Neuron (in vitro differentiated cells): ENCODE results near the gene MAD1L1.

Source experiments
- H2AFZ ChIP-seq: one replicate; pipeline ENCODE4 v1.6.1; 2013; ENCODE audit warnings: low read depth, mild to moderate bottlenecking, inconsistent platforms, low read length, moderate library complexity
- H3K27me3 ChIP-seq: one replicate; pipeline ENCODE4 v1.6.1; 2013; ENCODE audit warnings: low read length; ENCODE audit not compliant: insufficient read depth
- H3K36me3 ChIP-seq: one replicate; pipeline ENCODE4 v1.6.1; 2013; ENCODE audit warnings: low read length; ENCODE audit not compliant: insufficient read depth
- H3K4me1 ChIP-seq: one replicate; pipeline ENCODE4 v1.6.1; 2013; ENCODE audit warnings: low read length; ENCODE audit not compliant: insufficient read depth
- H3K4me3 ChIP-seq: 2 replicates; pipeline ENCODE4 v1.5.1; 2013; ENCODE audit warnings: mild to moderate bottlenecking, low read length, moderate library complexity
- H3K9me3 ChIP-seq: one replicate; pipeline ENCODE4 v1.6.1; 2013; ENCODE audit warnings: low read length

The MAD1L1 gene

GRCh38 chr7:2084781-2085505 is 147.8 kb downstream of the MAD1L1 start:
- H3K4me1 ChIP-seq, result peaks cover under 1% of the 10 kb centered on the region
- no peak overlapping the region for H2AFZ ChIP-seq
- H3K9me3 ChIP-seq, result peaks cover 5% of the 10 kb centered on the region
- no peaks in the 10 kb centered on the region for H3K27me3 ChIP-seq
- no peaks in the 10 kb centered on the region for H3K36me3 ChIP-seq
- no peak overlapping the region for H3K4me3 ChIP-seq

DNA sequence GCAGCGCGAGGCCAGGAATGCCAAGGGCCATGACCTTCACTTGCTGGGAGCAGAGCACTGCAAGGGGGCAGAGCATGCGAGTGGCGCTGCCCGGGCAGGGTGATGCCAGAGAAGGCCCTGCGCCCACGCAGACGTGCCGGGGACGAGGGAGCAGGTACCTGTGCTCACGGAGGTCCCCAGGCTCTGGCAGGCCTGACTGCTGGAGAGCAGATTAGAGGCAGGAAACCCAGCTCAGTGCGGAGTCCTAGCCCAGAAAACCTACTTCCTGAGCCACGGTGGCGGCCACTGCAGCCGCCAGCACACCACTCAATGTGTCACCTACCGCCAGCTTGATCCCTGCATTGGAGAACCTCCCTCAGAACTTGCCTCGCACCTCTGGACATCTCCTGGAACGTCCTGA is 148.4 kb downstream of the MAD1L1 start:
- Histone ChIP-seq H3K4me1 (peaks cover 6% of the 10 kb centered on the region), H3K4me3 (no peak overlapping the region), H3K9me3 (peaks cover 2% of the 10 kb centered on the region), H2AFZ (no peak overlapping the region), H3K36me3 (no peaks in the 10 kb centered on the region), H3K27me3 (no peaks in the 10 kb centered on the region)

DNA sequence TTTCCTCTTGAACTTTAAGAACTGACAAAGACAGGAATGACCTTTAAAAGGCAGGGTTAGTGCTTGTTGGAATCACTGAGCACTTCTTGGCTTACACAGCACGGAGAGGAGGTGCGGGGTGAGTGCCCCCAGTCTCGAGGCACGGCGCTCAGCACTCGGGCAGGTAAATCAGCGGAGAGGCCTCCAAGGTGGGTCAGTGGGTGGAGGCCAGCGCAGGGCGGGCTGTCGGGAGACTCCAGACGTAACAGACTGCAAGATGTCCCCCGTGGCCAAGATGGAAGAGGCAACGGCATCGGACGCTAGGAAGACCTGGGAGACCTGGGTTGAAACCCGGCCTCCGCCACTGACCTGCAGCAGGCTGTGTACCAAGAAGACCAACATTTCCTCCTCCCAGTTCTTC is 149.4 kb downstream of the MAD1L1 start:
- Histone ChIP-seq H3K4me1 (peaks cover 6% of the 10 kb centered on the region), H3K36me3 (no peaks in the 10 kb centered on the region), H3K9me3 (peaks cover 1% of the 10 kb centered on the region), H3K27me3 (no peaks in the 10 kb centered on the region), H2AFZ (no peak overlapping the region), H3K4me3 (no peak overlapping the region)

DNA sequence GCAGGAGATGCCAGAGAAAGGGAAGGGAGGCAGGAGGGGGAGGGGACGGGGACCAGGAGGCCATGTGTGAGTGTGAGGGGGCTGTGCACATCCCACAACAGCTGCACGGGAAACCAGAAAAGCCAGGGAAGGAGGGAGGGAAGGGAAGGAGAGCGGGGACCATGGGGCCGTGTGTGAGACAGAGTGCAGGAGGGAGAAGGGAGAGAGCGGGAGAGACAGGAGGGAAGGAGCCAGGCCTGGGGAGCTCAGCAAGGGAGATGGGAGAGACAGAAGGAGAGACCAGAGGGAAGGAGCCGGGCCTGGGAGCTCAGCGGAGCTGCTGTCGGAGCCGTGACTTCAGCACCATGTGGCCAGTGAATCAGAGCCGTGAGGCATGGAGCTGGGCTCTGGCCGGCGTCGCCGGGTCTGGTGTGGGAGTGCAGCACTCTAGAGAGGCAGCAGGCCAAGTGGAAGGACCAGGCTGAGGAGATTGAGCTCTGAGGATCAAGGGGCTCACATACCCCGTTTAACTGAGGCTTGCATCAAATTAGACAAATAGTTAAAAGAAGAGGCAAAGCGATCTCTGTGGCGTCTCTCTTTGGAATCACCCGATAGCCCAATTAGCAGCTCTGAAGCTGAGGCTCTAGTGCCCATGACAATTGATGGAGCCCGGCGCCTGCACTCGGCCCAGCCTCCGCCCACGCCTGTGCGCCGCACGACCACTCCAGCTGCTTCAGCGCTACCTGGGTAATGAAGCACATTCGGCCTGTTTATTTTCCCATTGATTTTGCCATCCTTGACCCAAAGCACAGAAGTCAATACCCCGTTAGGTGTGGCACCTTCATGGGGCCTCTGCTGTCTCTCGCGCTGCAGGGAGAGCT is 150.4 kb downstream of the MAD1L1 start:
- H3K4me3 ChIP-seq, result no peak overlapping the region
- H3K4me1 ChIP-seq, result peaks cover 6% of the 10 kb centered on the region
- H3K9me3 ChIP-seq, result no peaks in the 10 kb centered on the region
- no peaks in the 10 kb centered on the region for H3K27me3 ChIP-seq
- H3K36me3 ChIP-seq, result no peaks in the 10 kb centered on the region
- no peak overlapping the region for H2AFZ ChIP-seq

DNA sequence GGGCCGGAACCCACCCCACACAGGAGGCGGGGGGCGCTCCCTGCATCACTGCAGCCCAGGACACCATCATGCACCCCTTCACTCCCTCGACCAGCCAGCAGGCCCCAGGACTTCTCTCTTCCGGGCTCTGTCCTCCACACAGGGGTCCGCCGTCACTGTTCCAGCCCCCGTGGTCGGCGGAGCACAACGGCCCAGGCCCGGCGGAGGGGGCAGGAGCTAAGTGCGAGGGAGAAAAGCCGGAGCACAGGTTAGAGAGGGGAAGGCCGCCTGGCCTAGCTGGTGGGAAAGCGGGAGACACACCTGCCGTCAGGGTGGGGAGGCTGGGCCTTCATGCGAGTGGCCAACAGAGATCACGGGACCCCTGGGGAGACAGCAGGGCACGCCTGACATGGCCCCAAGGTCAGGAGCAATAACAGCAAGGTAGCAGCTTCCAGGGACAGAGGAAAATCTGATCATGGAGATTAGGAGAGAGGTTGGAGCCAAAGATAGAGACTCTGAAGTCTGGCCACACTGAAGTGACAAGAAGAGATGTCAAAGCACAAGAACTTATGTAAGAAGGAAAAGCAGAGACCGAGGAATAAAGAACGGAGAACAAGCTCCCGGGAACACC is 151.1 kb downstream of the MAD1L1 start:
- no peak overlapping the region for H3K4me3 ChIP-seq
- peaks cover 3% of the 10 kb centered on the region for H3K36me3 ChIP-seq
- H3K27me3 ChIP-seq, result no peaks in the 10 kb centered on the region
- H2AFZ ChIP-seq, result no peak overlapping the region
- H3K9me3 ChIP-seq, result peaks cover 3% of the 10 kb centered on the region
- peaks cover 6% of the 10 kb centered on the region for H3K4me1 ChIP-seq

DNA sequence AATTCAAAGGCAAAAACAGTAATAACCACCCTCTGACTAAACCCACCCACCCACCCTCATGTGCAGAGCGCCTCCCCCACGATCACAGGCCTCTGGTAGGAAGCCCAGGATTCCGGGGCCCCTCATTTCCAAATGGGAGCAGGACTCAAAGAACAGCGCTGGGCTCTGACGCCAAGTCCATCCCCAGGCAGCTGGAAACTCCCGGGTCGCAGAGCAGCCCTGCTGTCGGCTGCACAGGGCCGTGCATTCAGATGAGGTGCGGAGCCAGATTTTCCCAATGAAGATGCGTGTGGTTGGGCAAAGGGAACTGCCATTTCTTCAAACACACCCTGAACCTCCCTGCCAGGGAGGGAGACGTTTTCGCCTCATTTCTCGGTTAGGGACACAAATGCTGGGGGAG is 152.3 kb downstream of the MAD1L1 start:
- H3K4me3 ChIP-seq, result no peak overlapping the region
- H3K9me3 ChIP-seq, result peaks cover 7% of the 10 kb centered on the region
- no peaks in the 10 kb centered on the region for H3K27me3 ChIP-seq
- H2AFZ ChIP-seq, result no peak overlapping the region
- H3K4me1 ChIP-seq, result peaks cover 6% of the 10 kb centered on the region
- H3K36me3 ChIP-seq, result peaks cover 3% of the 10 kb centered on the region

DNA sequence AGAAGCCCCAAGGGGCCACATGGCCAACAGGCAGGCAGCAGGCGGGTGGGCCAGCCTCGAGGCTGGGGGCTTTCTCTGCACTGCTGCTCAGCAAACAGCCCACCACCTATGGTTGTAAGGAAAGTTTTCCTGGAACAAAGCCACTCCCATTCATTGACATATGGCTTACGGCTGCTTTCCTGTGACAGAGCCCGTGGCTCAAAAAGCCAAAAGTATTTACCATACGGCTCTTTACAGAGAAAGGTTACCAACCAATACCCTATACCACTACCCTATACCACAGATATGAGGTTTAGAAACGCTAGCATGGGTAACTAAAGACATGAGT is 152.7 kb downstream of the MAD1L1 start:
- Histone ChIP-seq H2AFZ (no peak overlapping the region), H3K4me1 (peaks cover 6% of the 10 kb centered on the region), H3K27me3 (no peaks in the 10 kb centered on the region), H3K4me3 (no peak overlapping the region), H3K9me3 (peaks cover 7% of the 10 kb centered on the region), H3K36me3 (peaks cover 3% of the 10 kb centered on the region)

DNA sequence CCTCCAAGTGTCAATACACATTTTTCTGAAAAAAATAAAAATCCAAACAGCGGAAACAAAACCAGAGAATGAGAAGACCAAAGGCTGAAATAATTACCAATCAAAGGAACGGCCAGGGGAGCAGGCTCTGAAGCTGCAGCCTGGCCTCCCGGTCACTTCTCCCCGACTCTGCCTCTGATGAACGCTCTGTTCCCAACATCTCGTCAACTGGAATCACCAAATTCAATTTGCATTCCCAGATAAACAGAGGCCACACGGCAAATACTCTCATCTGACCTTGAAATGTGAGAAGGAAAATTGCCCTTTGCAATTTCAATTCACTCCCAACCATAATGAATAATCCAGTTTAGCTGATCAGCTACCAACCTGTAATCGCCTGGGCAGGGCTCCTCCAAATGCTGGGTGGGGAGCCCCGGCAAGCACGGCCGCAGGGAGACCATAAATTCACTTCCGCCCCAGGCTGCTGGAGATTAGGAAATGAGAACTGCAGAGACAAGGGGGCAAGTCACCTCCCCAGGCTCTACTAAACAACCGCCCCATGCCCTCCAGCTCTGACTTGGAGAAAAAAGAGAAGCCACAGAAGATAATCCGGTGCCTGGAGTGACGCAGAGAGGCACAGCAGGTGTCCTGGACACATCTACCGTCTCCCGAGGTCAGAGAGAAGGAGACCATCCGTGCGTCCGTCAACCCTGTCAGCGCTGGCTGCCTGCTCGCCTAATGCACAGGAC is 153.2 kb downstream of the MAD1L1 start:
- H3K4me3 ChIP-seq, result no peak overlapping the region
- no peaks in the 10 kb centered on the region for H3K27me3 ChIP-seq
- H3K36me3 ChIP-seq, result peaks cover 3% of the 10 kb centered on the region
- peaks cover 6% of the 10 kb centered on the region for H3K4me1 ChIP-seq
- H3K9me3 ChIP-seq, result peaks cover 7% of the 10 kb centered on the region
- no peak overlapping the region for H2AFZ ChIP-seq

DNA sequence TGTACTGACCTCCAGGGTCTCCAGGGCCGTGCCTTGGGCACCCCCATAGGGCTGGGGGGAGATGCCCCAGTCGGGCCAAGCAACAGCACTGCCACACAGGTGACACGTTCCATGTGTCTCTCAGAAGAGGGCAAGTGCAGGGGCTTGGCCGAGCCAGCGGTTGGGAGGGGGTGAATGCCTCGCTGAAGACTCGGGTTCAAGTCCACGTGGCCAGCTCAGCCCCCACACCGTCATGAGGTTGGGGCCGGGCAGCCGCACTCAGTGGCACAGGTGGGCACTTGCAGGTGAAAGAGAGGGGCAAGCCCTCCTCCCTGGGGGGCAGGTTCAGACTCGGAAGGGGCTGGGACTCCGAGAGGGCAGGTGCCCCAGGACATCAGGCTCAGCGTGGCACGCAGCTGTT is 153.8 kb downstream of the MAD1L1 start:
- no peaks in the 10 kb centered on the region for H3K27me3 ChIP-seq
- H3K4me3 ChIP-seq, result no peak overlapping the region
- H3K9me3 ChIP-seq, result peaks cover 7% of the 10 kb centered on the region
- H2AFZ ChIP-seq, result no peak overlapping the region
- peaks cover 6% of the 10 kb centered on the region for H3K4me1 ChIP-seq
- H3K36me3 ChIP-seq, result peaks cover 3% of the 10 kb centered on the region

DNA sequence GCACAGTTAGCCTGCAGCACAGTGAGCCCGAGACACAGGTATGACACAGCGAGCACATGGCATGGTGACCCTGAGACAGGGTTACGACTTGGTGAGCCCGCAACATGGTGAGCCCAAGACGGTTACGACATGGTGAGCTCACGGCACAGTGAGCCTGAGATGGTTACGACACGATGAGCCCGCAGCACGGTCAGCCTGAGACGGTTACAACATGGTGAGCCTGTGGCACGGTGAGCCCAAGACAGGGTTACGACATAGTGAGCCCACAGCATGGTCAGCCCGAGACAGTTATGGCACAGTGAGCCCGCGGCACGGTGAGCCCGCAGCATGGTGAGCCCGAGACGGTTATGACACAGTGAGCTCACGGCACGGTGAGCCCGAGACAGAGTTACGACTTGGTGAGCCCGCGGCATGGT is 156.1 kb downstream of the MAD1L1 start:
- Histone ChIP-seq H3K27me3 (no peaks in the 10 kb centered on the region), H3K36me3 (peaks cover 3% of the 10 kb centered on the region), H3K4me1 (peaks cover 6% of the 10 kb centered on the region), H3K4me3 (no peak overlapping the region), H3K9me3 (peaks cover 7% of the 10 kb centered on the region), H2AFZ (no peak overlapping the region)

DNA sequence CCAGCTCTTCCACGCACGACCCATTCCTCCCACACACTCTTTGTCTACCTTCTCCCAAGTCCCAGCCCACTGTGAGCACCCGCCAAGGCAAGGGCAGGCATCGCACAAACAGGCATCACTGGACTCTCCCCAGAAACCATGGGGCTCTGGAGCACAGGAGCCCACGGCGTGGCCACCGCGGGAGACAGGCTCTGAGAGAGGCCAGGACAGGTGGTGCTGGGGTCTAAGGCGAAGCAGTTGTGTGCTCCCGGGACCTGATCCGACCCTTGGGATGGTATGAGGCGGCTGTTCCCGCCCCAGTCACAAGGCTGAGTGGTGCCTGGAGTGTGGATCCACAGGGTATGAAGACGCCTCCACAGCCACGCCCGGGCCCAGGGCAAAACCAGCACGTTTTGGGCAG is 156.9 kb downstream of the MAD1L1 start:
- no peaks in the 10 kb centered on the region for H3K27me3 ChIP-seq
- no peak overlapping the region for H2AFZ ChIP-seq
- no peak overlapping the region for H3K4me3 ChIP-seq
- peaks cover 7% of the 10 kb centered on the region for H3K9me3 ChIP-seq
- H3K36me3 ChIP-seq, result peaks cover 3% of the 10 kb centered on the region
- peaks cover 6% of the 10 kb centered on the region for H3K4me1 ChIP-seq

DNA sequence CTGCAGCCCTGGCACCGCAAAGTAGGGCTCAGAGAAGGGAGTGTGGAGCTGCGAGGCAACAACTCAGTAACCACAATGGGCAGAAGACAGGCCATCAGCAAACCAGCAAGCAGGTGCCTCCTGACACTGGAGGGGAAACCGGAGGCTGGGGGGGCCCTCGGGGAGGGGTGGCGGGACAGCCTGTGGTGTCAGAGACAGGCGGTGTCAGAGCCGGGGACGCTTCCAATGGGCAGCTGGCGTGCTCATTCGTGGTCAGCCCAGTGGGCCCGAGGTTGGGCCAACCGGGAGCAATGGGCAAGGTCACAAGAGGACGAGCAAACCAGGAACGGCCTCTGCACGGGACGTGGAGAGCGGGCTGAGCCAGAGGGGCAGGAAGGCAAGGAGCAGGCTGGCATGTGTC is 158.1 kb downstream of the MAD1L1 start:
- H2AFZ ChIP-seq, result no peak overlapping the region
- peaks cover 3% of the 10 kb centered on the region for H3K36me3 ChIP-seq
- peaks cover 12% of the 10 kb centered on the region for H3K4me1 ChIP-seq
- H3K9me3 ChIP-seq, result peaks cover 9% of the 10 kb centered on the region
- no peaks in the 10 kb centered on the region for H3K27me3 ChIP-seq
- no peak overlapping the region for H3K4me3 ChIP-seq

DNA sequence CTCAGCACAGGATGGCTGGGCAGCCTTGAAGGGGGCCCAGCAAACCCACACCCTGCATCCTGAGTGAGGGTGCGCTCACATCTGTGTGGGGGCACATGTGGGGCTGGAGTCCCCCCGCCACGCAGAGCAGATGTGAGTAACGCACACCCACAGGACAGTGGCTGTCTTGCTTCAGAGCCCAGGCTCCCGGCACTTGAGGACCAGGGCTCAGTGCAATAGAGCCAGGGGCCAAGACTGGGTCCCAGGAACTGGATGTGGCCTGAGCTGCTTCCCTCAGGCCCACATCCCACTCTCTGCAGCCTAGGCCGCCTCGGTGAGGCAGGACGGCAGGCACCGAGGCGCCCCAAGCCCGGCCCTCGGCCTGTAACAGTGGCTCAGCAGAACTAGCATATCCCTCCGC is 159.9 kb downstream of the MAD1L1 start:
- Histone ChIP-seq H3K9me3 (peaks cover 9% of the 10 kb centered on the region), H3K4me3 (no peak overlapping the region), H3K36me3 (peaks cover 6% of the 10 kb centered on the region), H2AFZ (no peak overlapping the region), H3K27me3 (no peaks in the 10 kb centered on the region), H3K4me1 (peaks cover 20% of the 10 kb centered on the region)
